Measurements from ENCODE around the gene ZNF444. TPM values are rescaled to one million over a fixed set of nuclear protein-coding genes. Genes with fewer than 3 reads are reported as not detected.

The ZNF444 gene
- total RNA-seq, 1 experiment from 2014 or later, result 84.0 TPM

- ATAC-seq (no peak), DNase-seq (ENCODE audit: low spot score) (no peak)
- Mint-ChIP-seq H3K9me3 (no peaks in the 10 kb centered on the region), H3K27me3 (ENCODE audit: low read depth) (no peaks in the 10 kb centered on the region), H3K4me3 (no peak overlapping the region), H3K4me1 (0 out of 2 replicates have a peak, but pooled peaks cover 3% of the 10 kb centered on the region), H3K36me3 (peaks cover 29% of the 10 kb centered on the region), H3K27ac (no peak overlapping the region)
- ChIA-PET CTCF (interaction anchor here (1.2 kb wide), 1 partner anchor 34 kb away, joined by 3 read pairs; no protein-coding TSS in a partner anchor), POLR2A (no interaction called here)
- TF ChIP-seq CTCF (IDR thresholded peaks at IDR 0.05) (no peak), RELA (CRISPR knock-in tag; IDR thresholded peaks at IDR 0.05; ENCODE audit: borderline replicate concordance) (no peak), ATF2 (CRISPR knock-in tag; IDR thresholded peaks at IDR 0.05; ENCODE audit: borderline replicate concordance, low read depth) (no peak), GTF2I (CRISPR knock-in tag; conservative IDR thresholded peaks at IDR 0.05) (no peak), ARID4B (CRISPR knock-in tag; IDR thresholded peaks at IDR 0.05; ENCODE audit: borderline replicate concordance) (no peak), SMAD3 (CRISPR knock-in tag; IDR thresholded peaks at IDR 0.05; ENCODE audit: borderline replicate concordance) (no peak), SMAD4 (CRISPR knock-in tag; IDR thresholded peaks at IDR 0.05) (no peak), MLX (CRISPR knock-in tag; IDR thresholded peaks at IDR 0.05) (no peak), ATF6 (CRISPR knock-in tag; IDR thresholded peaks at IDR 0.05) (no peak), ZNF425 (CRISPR knock-in tag; conservative IDR thresholded peaks at IDR 0.05) (no peak), ZNF281 (CRISPR knock-in tag; IDR thresholded peaks at IDR 0.05) (no peak), MAX (CRISPR knock-in tag; IDR thresholded peaks at IDR 0.05) (no peak)
Observed at GRCh38 chr19:56099638-56100539, 41.2 kb upstream of the ZNF444 start.
